SIG-M5 treated with dmso at 0.1 percent for 504 hours (cell line): ENCODE data around the gene DNAJC7.
A peak's percentile ranks its signal among the peaks of the same experiment; 100 is the strongest.
"Not testable (repeated sequence)": the region's sequence is repeated elsewhere in the genome, so short reads cannot be mapped to it uniquely, and the experiment has no call there.

Source experiments
- DNase-seq: peaks from one replicate; lab custom pipeline; 2025; ENCODE audit not compliant: unreplicated experiment; lab: John Stamatoyannopoulos, UW

The DNAJC7 gene

GRCh38 chr17:42017866-42018200, 594 bp upstream of the DNAJC7 start:
- no peak for DNase-seq

DNA sequence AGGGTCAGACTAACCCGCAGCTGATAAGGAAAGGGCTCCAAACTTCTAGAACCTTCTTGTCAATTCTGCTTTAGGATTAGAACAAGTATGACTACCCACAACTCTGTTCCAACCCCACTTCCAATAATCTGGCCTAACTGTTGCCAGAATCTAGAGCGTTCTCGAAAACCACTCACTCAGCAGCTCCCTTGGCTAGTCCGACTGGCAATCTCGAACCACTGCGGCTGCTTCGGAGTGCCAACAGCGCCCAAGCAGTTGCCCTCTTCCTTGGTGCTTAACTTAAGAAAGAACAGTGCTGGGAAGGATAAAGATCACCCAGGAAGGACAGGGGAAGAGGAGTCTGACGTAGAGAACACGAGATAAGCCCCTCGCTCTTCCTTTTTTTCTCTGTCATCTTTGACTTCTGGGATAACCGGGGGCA, 818 bp downstream of the DNAJC7 start:
- DNase-seq: peak; percentile 19

DNA sequence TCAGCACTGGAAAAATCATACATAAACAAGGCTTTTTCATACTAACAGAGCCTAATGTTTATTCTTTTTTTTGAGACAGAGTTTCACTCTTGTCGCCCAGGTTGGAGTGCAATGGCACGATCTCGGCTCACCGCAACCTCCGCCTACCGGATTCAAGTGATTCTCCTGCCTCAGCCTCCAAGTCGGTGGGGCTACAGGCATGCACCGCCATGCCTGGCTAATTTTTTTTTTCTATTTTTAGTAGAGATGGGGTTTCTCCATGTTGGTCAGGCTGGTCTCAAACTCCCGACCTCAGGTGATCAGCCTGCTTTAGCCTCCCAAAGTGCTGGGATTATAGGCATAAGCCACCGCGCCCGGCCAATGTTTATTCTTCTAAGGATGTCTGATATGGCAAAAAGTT, 3.5 kb downstream of the DNAJC7 start:
- DNase-seq: not testable (repeated sequence)

DNA sequence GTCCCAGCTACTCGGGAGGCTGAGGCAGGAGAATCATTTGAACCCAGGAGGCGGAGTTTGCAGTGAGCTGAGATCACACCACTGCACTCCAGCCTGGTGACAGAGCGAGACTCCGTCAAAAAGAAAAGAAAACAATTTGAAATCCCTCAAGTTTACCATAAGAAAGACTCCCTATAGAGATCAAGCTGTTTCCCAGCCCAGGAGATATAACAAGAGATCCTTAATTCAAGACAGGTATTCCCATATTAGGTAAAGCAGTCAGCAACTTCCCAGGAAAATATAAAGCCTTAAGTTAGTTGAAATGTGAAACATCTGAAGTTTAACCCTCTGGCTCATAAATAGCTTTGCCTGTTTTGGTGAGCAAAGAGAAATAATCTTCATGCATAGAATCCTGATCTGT, 4.9 kb downstream of the DNAJC7 start:
- DNase-seq: not testable (repeated sequence)

DNA sequence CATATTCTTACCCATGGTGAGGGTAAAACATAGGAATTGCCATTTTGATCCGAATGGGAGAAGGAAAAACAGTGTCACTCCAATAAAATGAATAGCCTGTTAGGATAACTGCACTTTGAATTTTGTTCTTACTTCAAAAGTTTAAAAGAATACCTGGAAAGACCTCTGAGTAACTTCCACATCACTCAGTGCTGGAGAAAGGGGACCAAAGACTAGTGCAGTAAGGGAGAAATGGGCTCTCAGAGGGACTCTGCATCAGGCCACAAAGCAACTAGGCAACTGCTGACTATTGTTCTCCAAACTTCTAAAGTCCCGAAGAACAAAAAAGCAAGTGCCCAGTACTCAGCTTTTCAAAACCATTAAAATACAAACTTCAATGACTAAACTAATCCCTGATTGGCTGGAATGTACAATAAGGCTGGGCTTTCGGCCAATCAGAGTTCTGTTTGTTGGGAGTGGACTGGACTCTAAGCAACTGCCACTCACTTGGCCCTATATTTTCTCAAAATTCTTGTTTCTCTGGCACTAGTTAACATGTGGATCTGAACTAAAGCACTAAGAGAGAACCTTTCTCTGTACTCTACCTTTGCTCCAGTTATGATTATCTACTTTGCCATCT, 6.2 kb downstream of the DNAJC7 start:
- DNase-seq: no peak

GRCh38 chr17:42010266-42010680, 7.0 kb downstream of the DNAJC7 start:
- peak; percentile 85 for DNase-seq

- DNase-seq: no peak
Observed at GRCh38 chr17:42009170-42009569, 8.1 kb downstream of the DNAJC7 start.

GRCh38 chr17:42005166-42005565, 12.1 kb downstream of the DNAJC7 start:
- DNase-seq: no peak

- no peak for DNase-seq
Observed at GRCh38 chr17:42002792-42003301, 14.4 kb downstream of the DNAJC7 start.

DNA sequence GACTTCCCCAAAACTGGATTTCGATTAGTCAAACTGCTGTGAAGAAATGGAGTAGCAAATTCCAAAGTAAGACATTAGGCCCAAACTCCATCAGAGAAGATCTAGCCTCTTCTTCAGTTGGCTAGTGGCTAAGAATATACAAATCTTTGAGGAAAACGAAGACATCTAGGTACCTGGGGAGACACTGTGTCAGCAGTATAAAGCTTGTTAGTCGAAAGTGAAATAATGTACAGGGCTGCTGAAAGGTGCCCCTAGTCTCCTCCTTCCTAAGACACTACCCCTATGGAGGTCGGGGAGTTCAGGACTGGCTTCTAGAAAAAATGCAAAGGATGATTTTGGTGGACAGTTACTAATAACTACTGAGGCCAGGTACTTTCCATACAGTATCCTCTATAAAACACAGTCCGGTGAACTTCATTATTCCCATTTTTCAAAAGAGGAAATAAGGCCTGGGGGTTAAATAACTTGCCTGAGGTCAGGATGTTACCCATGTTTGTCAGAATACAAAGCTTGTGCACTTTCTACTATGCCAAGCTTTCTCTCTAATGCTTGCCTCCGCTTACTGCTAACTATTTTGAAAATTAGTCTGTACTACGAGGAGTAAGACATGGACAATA, 15.0 kb downstream of the DNAJC7 start:
- no peak for DNase-seq

- DNase-seq: no peak
Observed at GRCh38 chr17:42001729-42002128, 15.5 kb downstream of the DNAJC7 start.

DNA sequence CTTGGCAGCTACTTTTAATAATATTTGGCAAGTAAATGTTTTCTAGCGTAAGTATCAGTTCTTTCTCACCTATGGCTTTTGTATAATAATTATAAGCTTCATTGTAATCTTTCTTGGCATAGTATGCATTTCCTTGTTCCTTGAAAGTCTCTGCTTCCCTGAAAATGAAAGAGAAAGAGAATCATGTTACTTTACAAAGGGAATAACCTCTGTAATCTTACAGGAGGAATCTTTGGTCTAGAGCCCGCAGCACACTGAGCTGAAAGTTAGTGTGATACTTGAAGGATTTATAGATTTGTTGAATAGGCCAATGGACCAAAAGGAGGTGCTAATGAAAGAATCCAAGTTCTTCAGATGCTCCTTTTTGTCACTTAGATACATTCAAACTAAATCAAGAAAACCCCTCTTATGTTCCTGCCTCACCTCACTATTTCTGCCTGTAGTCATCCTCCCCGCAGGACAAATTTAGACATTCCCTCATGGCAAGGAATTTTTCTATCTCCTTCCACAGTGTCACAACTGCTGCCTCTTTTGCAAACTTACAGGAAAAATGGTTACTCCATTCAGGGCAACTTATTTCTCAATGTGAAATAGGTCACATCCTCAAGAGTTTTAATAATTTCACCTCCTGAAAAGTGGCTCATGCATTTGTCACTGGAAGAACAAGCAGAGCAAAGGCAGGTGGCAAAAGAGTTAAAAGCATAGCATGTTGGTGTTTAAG, 16.7 kb downstream of the DNAJC7 start:
- DNase-seq: no peak

GRCh38 chr17:41998497-41998896, 18.7 kb downstream of the DNAJC7 start:
- no peak for DNase-seq

GRCh38 chr17:41996855-41997164, 20.4 kb downstream of the DNAJC7 start:
- DNase-seq: no peak

GRCh38 chr17:41992576-41992975, 24.7 kb downstream of the DNAJC7 start:
- no peak for DNase-seq

- no peak for DNase-seq
Observed at GRCh38 chr17:41989702-41990419, 27.4 kb downstream of the DNAJC7 start.

GRCh38 chr17:41988418-41988817, 28.8 kb downstream of the DNAJC7 start:
- DNase-seq: no peak

DNA sequence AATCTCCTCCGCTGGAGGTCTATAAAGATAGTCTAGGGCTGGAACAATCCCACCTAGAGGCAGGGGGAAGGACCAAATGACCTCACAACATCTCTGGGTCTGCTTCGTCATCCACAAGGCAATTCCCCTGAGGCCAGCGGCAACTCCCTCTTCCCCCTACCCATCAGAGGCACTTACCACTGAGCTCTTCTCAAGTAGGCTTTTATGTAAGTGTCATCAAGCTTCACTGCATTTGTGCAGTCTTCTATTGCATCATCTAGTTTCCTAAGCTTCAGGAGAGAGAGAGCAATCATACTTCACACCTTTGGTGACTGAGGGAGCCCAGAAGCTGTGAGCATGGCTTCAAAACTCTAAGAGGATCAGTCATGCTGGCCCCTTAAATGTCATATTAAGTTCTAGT, 29.6 kb downstream of the DNAJC7 start:
- DNase-seq: no peak

- DNase-seq: no peak
Observed at GRCh38 chr17:41986634-41987033, 30.6 kb downstream of the DNAJC7 start.

DNA sequence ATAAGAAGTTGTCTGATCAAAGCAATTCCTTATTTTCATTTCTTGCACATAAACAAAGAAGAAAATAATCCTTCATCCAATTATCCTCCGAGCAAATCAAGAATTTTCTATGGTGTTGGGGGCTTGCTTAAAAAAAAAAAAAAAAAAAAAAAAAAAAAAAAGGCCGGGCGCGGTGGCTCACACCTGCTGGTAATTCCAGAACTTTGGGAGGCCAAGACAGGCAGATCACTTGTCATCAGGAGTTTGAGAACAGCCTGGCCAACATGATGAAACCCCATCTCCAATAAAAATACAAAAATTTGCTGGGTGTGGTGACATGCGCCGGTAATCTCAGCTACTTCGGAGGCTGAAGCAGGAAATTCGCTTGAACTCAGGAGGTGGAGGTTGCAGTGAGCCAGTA, 31.3 kb downstream of the DNAJC7 start:
- DNase-seq: no peak

- DNase-seq: no peak
Observed at GRCh38 chr17:41984454-41984853, 32.8 kb downstream of the DNAJC7 start.
